T47D (cell line): ENCODE results near the gene APOO.
A peak's percentile ranks its signal among the peaks of the same experiment; 100 is the strongest.

Experiments used
- DNase-seq, 2 experiments: peaks; one replicate each; pipeline versions ENCODE4 v3.0.0 to v3.0.0-alpha.2; 2011 to 2012; ENCODE audit warnings: low read depth in 1 of 2, low spot score in 1 of 2
- JUND ChIP-seq: IDR thresholded peaks from 2 replicates; pipeline ENCODE4 v1.6.1; 2012; ENCODE audit warnings: low read depth
- in situ Hi-C: cut with HindIII; loops from 2 replicates; pipeline ENCODE4 v1.10.0; 2016; ENCODE audit warnings: low sequenced_read_pairs, low pct_unique_long_range_greater_than_20kb

Gene APOO

GRCh38 chrX:23799469-23800065 lies 108.2 kb downstream of the APOO start:
- TF ChIP-seq JUND: no peak
- in situ Hi-C loops: no loop called here
- no peak for DNase-seq

- in situ Hi-C loops: no loop called here
- TF ChIP-seq JUND: no peak
- peak in 1 of 2 experiments; percentile 92 for DNase-seq
Observed at GRCh38 chrX:23797371-23798128, 110.2 kb downstream of the APOO start.

- no peak for TF ChIP-seq JUND
- no peak for DNase-seq
- in situ Hi-C loops: no loop called here
Observed at GRCh38 chrX:23795221-23795620, 112.5 kb downstream of the APOO start.

- in situ Hi-C loops: no loop called here
- DNase-seq: no peak
- no peak for TF ChIP-seq JUND
Observed at GRCh38 chrX:23792861-23793553, 114.7 kb downstream of the APOO start.

GRCh38 chrX:23790155-23790497 lies 117.6 kb downstream of the APOO start:
- in situ Hi-C loops: no loop called here
- DNase-seq: no peak
- TF ChIP-seq JUND: no peak

GRCh38 chrX:23789386-23790154 lies 118.2 kb downstream of the APOO start:
- DNase-seq: no peak
- no peak for TF ChIP-seq JUND
- in situ Hi-C loops: no loop called here

- no peak for DNase-seq
- in situ Hi-C loops: no loop called here
Observed at GRCh38 chrX:23788946-23789345, 118.8 kb downstream of the APOO start.

GRCh38 chrX:23788521-23788920 lies 119.2 kb downstream of the APOO start:
- in situ Hi-C loops: no loop called here
- no peak for TF ChIP-seq JUND
- DNase-seq: no peak

More at GRCh38 chrX:23788946-23789345, 118.8 kb downstream of the APOO start:
- no peak for TF ChIP-seq JUND

GRCh38 chrX:23787745-23788118 lies 120.0 kb downstream of the APOO start:
- TF ChIP-seq JUND: no peak
- in situ Hi-C loops: no loop called here
- no peak for DNase-seq

- TF ChIP-seq JUND: no peak
- DNase-seq: no peak
- in situ Hi-C loops: no loop called here
Observed at GRCh38 chrX:23786268-23786815, 121.4 kb downstream of the APOO start.

GRCh38 chrX:23785580-23785979 lies 122.2 kb downstream of the APOO start:
- TF ChIP-seq JUND: no peak
- in situ Hi-C loops: no loop called here
- no peak for DNase-seq
